ENCODE measurements around the gene MEIS2. TPM values are rescaled to one million over a fixed set of nuclear protein-coding genes. Genes with fewer than 3 reads are reported as not detected.

MEIS2 gene
- total RNA-seq, 2 experiments from 2014 or later = not detected

DNA sequence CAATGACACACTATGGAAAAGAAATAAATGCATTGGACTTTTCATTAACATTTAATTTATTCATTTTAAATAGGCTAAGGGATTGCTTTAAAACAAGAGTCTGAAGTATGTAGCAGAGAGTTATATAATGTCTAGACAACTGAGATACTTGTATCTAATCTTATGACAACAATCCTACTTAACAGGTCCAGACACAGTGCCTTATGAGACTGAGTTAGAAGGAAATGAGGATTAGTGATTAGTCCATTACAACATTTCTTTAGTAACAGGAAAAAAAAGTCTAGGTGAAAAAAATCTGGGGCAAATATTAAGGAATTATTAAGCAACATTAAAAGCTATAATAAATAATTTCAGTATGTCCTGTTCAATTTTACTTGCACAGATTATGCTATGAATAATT, 140.6 kb downstream of the MEIS2 start:
- H3K27ac Mint-ChIP-seq = no peak overlapping the region
- no peaks in the 10 kb centered on the region for H3K9me3 Mint-ChIP-seq
- no peak for DNase-seq
- H3K4me1 ChIP-seq (ENCODE audit: insufficient read depth, low read length) = no peaks in the 10 kb centered on the region
- ChIA-PET POLR2A (no interaction called here), CTCF (no interaction called here)
- no peak overlapping the region for H3K4me3 Mint-ChIP-seq
- intact Hi-C loops (cut with DNase I, micrococcal nuclease) = no loop called here
- H3K27ac ChIP-seq (ENCODE audit: low read depth in 1 of 2, low read length in 2 of 2) = no peak overlapping the region
- peaks cover 0 to 4% of the 10 kb centered on the region in 2 experiments for H3K9me3 ChIP-seq (ENCODE audit: control insufficient read depth in 1 of 2, insufficient read depth in 1 of 2, low read length in 2 of 2)
- H3K36me3 Mint-ChIP-seq (ENCODE audit: low read depth) = no peaks in the 10 kb centered on the region
- no peaks in the 10 kb centered on the region for H3K36me3 ChIP-seq (ENCODE audit: insufficient read depth, low read length)
- ATAC-seq (ENCODE audit: poor library complexity) = no peak
- TF ChIP-seq, protein P1, sequence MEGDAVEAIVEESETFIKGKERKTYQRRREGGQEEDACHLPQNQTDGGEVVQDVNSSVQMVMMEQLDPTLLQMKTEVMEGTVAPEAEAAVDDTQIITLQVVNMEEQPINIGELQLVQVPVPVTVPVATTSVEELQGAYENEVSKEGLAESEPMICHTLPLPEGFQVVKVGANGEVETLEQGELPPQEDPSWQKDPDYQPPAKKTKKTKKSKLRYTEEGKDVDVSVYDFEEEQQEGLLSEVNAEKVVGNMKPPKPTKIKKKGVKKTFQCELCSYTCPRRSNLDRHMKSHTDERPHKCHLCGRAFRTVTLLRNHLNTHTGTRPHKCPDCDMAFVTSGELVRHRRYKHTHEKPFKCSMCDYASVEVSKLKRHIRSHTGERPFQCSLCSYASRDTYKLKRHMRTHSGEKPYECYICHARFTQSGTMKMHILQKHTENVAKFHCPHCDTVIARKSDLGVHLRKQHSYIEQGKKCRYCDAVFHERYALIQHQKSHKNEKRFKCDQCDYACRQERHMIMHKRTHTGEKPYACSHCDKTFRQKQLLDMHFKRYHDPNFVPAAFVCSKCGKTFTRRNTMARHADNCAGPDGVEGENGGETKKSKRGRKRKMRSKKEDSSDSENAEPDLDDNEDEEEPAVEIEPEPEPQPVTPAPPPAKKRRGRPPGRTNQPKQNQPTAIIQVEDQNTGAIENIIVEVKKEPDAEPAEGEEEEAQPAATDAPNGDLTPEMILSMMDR (IDR thresholded peaks at IDR 0.05) = no peak
- H3K27me3 Mint-ChIP-seq = peaks cover 8% of the 10 kb centered on the region
- H3K27me3 ChIP-seq (ENCODE audit: control insufficient read depth in 1 of 2, insufficient read depth in 2 of 2, low read length in 2 of 2) = no peaks in the 10 kb centered on the region
- no peak overlapping the region for H3K4me3 ChIP-seq (ENCODE audit: low read length)
- no peaks in the 10 kb centered on the region for H3K4me1 Mint-ChIP-seq (ENCODE audit: low read depth)

DNA sequence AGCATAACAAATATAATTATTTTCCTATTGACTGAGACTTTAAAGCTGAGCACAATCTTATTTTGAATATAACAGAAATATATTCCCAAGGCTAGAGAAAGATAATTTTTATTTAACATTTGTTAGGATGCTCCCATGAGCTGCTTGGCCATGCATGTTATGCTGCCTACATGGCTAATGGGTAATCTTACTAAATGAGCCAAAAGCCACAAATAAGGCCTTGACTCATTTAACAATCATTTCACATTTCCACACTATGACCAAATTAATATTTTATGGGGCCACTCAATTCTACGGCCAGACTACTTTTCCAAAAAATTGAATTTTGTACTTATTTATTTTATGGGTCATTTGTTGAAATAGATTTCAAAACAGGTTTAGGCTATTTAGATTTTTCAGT, 141.7 kb downstream of the MEIS2 start:
- Mint-ChIP-seq H3K27me3 (peaks cover 8% of the 10 kb centered on the region), H3K27ac (no peak overlapping the region), H3K4me1 (ENCODE audit: low read depth) (no peaks in the 10 kb centered on the region), H3K4me3 (no peak overlapping the region), H3K36me3 (ENCODE audit: low read depth) (no peaks in the 10 kb centered on the region), H3K9me3 (no peaks in the 10 kb centered on the region)
- intact Hi-C loops (cut with DNase I, micrococcal nuclease) = no loop called here
- no peak overlapping the region for H3K27ac ChIP-seq (ENCODE audit: low read depth in 1 of 2, low read length in 2 of 2)
- H3K9me3 ChIP-seq (ENCODE audit: control insufficient read depth in 1 of 2, insufficient read depth in 1 of 2, low read length in 2 of 2) = peaks cover 0 to 4% of the 10 kb centered on the region in 2 experiments
- ChIA-PET POLR2A (no interaction called here), CTCF (no interaction called here)
- no peaks in the 10 kb centered on the region for H3K4me1 ChIP-seq (ENCODE audit: insufficient read depth, low read length)
- no peak for ATAC-seq (ENCODE audit: poor library complexity)
- no peak overlapping the region for H3K4me3 ChIP-seq (ENCODE audit: low read length)
- H3K36me3 ChIP-seq (ENCODE audit: insufficient read depth, low read length) = no peaks in the 10 kb centered on the region
- H3K27me3 ChIP-seq (ENCODE audit: control insufficient read depth in 1 of 2, insufficient read depth in 2 of 2, low read length in 2 of 2) = no peaks in the 10 kb centered on the region
- no peak for DNase-seq
- TF ChIP-seq, protein P1 (IDR thresholded peaks at IDR 0.05) = no peak

DNA sequence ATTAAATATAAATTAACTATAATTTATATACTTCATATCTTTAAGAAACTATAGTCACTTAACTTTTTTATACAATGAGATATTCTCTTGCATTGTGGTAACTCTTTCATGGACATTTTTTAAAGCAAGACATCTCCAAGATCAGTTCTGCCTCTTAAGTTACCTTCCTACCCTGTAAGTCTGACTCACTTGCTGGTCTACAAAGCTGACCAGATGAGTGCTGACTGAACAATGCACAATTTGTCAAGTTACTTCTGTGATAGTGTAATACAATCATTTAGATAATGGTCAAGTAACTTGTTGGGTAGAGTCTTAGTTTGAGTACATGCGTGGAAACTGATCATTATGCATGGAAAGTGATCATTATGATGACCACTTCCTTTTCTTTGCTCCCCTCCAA, 145.9 kb downstream of the MEIS2 start:
- ChIA-PET POLR2A (no interaction called here), CTCF (no interaction called here)
- Histone ChIP-seq H3K36me3 (ENCODE audit: insufficient read depth, low read length) (no peaks in the 10 kb centered on the region), H3K4me1 (ENCODE audit: insufficient read depth, low read length) (no peaks in the 10 kb centered on the region), H3K9me3 (ENCODE audit: control insufficient read depth in 1 of 2, insufficient read depth in 1 of 2, low read length in 2 of 2) (peaks cover 0 to 4% of the 10 kb centered on the region in 2 experiments), H3K27me3 (ENCODE audit: control insufficient read depth in 1 of 2, insufficient read depth in 2 of 2, low read length in 2 of 2) (no peaks in the 10 kb centered on the region), H3K4me3 (ENCODE audit: low read length) (no peak overlapping the region), H3K27ac (ENCODE audit: low read depth in 1 of 2, low read length in 2 of 2) (no peak overlapping the region)
- Mint-ChIP-seq H3K27me3 (peaks cover 8% of the 10 kb centered on the region), H3K27ac (no peak overlapping the region), H3K36me3 (ENCODE audit: low read depth) (no peaks in the 10 kb centered on the region), H3K9me3 (no peaks in the 10 kb centered on the region), H3K4me3 (no peak overlapping the region), H3K4me1 (ENCODE audit: low read depth) (no peaks in the 10 kb centered on the region)
- no peak for ATAC-seq (ENCODE audit: poor library complexity)
- DNase-seq = no peak
- TF ChIP-seq, protein P1 (IDR thresholded peaks at IDR 0.05) = no peak
- intact Hi-C loops (cut with DNase I, micrococcal nuclease) = no loop called here
